Neural cell (in vitro differentiated cells): ENCODE data around the gene RAB6A.

ENCODE experiments used
- CTCF ChIP-seq: fragments of 450-650 bp; IDR thresholded peaks from 2 replicates; pipeline ENCODE4 v1.5.1; 2014; ENCODE audit warnings: antibody characterized with exemption, mild to moderate bottlenecking, moderate library complexity; ENCODE audit not compliant: poor library complexity, severe bottlenecking
- SMC3 ChIP-seq: fragments of 450-650 bp; conservative IDR thresholded peaks from 2 replicates; pipeline ENCODE4 v1.6.1; 2014; ENCODE audit warnings: antibody characterized with exemption, mild to moderate bottlenecking, moderate library complexity; ENCODE audit not compliant: poor library complexity

GRCh38 chr11:73632996-73633395, 127.9 kb downstream of the RAB6A start:
- no peak for TF ChIP-seq CTCF
- no peak for TF ChIP-seq SMC3
